Activated B cell treated with CpG ODN at 0.5 μM for 24 hours (primary cell): ENCODE results near the gene MOGAT2. TPM values are rescaled to one million over a fixed set of nuclear protein-coding genes. Genes with fewer than 3 reads are reported as not detected.

Source experiments
- ATAC-seq: fragments of 200-7000 bp; cut with Tn5 transposase; one replicate; pipeline ENCODE4 v1.10.0; 2021; ENCODE audit warnings: low read depth, mild to moderate bottlenecking, moderate library complexity
- CTCF ChIA-PET: fragments of 350-600 bp; sonication (Branson Sonifier 250); formaldehyde crosslinking; loops from one replicate; lab custom pipeline; 2021; ENCODE audit warnings: antibody characterized with exemption; lab: Charles Lee
- POLR2A ChIA-PET: fragments of 350-600 bp; sonication (Branson Sonifier 250); formaldehyde crosslinking; loops from one replicate; lab custom pipeline; 2021; ENCODE audit warnings: antibody characterized with exemption; lab: Charles Lee
- DNase-seq: peaks from one replicate; pipeline ENCODE4 v3.0.0; 2022
- H3K27ac Mint-ChIP-seq: one replicate; pipeline ENCODE4 v1.8.0; 2020; ENCODE audit warnings: mixed read lengths
- H3K27me3 Mint-ChIP-seq: one replicate; pipeline ENCODE4 v1.8.0; 2021; ENCODE audit warnings: mixed read lengths
- H3K36me3 Mint-ChIP-seq: one replicate; pipeline ENCODE4 v1.8.0; 2021; ENCODE audit warnings: low read depth, mixed read lengths
- H3K4me1 Mint-ChIP-seq: one replicate; pipeline ENCODE4 v1.8.0; 2021; ENCODE audit warnings: mixed read lengths
- H3K4me3 Mint-ChIP-seq: one replicate; pipeline ENCODE4 v1.8.0; 2020; ENCODE audit warnings: mild to moderate bottlenecking, mixed read lengths
- H3K9me3 Mint-ChIP-seq: one replicate; pipeline ENCODE4 v1.8.0; 2020; ENCODE audit warnings: mixed read lengths
- CTCF ChIP-seq: fragments of 200-600 bp; IDR thresholded peaks from one replicate; pipeline ENCODE4 v1.8.0; 2022; ENCODE audit warnings: antibody characterized with exemption, mild to moderate bottlenecking
- intact Hi-C: fragments of 100-400 bp; cut with micrococcal nuclease; formaldehyde crosslinking; loops from one replicate; pipeline ENCODE4 v1.15.1; 2024
- total RNA-seq: library from RNA; stranded (reverse); gene quantifications from 2 replicates; pipeline ENCODE4 v1.2.3, GENCODE V29; 2022

Gene MOGAT2
- total RNA-seq, 1 donor from 2014 or later = 0.22 TPM

GRCh38 chr11:75780888-75781287, 63.2 kb downstream of the MOGAT2 start:
- no peak overlapping the region for H3K27ac Mint-ChIP-seq
- intact Hi-C loops = no loop called here
- DNase-seq (no peak), ATAC-seq (no peak)
- no peaks in the 10 kb centered on the region for H3K27me3 Mint-ChIP-seq
- no peak for TF ChIP-seq CTCF
- ChIA-PET POLR2A (interaction anchor here (0.6 kb wide), 1 partner anchor 199 kb away, joined by 3 read pairs; no protein-coding TSS in a partner anchor), CTCF (no interaction called here)
- H3K9me3 Mint-ChIP-seq = no peaks in the 10 kb centered on the region
- peaks cover 3% of the 10 kb centered on the region for H3K36me3 Mint-ChIP-seq
- H3K4me3 Mint-ChIP-seq = no peak overlapping the region
- H3K4me1 Mint-ChIP-seq = peaks cover 27% of the 10 kb centered on the region

GRCh38 chr11:75781296-75781695, 63.7 kb downstream of the MOGAT2 start:
- POLR2A ChIA-PET = no interaction called here
- Mint-ChIP-seq H3K4me3 (no peak overlapping the region), H3K9me3 (no peaks in the 10 kb centered on the region), H3K27ac (no peak overlapping the region), H3K36me3 (peaks cover 4% of the 10 kb centered on the region), H3K27me3 (no peaks in the 10 kb centered on the region), H3K4me1 (peaks cover 27% of the 10 kb centered on the region)
- CTCF ChIA-PET = no interaction called here
- intact Hi-C loops = no loop called here
- TF ChIP-seq CTCF = no peak
- ATAC-seq (no peak), DNase-seq (no peak)

GRCh38 chr11:75781831-75782230, 64.2 kb downstream of the MOGAT2 start:
- no peak for TF ChIP-seq CTCF
- Mint-ChIP-seq H3K36me3 (peaks cover 7% of the 10 kb centered on the region), H3K4me3 (no peak overlapping the region), H3K27me3 (no peaks in the 10 kb centered on the region), H3K27ac (no peak overlapping the region), H3K9me3 (no peaks in the 10 kb centered on the region), H3K4me1 (peaks cover 26% of the 10 kb centered on the region)
- intact Hi-C loops = no loop called here
- no peak for ATAC-seq
- CTCF ChIA-PET = no interaction called here
- DNase-seq = no peak
- POLR2A ChIA-PET = no interaction called here

Other genes starting within 250 kb of the MOGAT2 start
- 22.2 and 23.9 TPM in 2 replicates for gene GDPD5, start 191.9 kb upstream of the MOGAT2 start, total RNA-seq
- gene SERPINH1, start 155.6 kb upstream of the MOGAT2 start, total RNA-seq = 4.5 and 5.6 TPM in 2 replicates
- gene MAP6, start 48.8 kb upstream of the MOGAT2 start, total RNA-seq = 0.40 and 0.44 TPM in 2 replicates
- gene DGAT2, start 50.9 kb downstream of the MOGAT2 start, total RNA-seq = 6.9 and 7.9 TPM in 2 replicates
- 86.8 and 103 TPM in 2 replicates for gene UVRAG, start 97.4 kb downstream of the MOGAT2 start, total RNA-seq